HCT116 (cell line): ENCODE data around the gene GCGR. TPM values are rescaled to one million over a fixed set of nuclear protein-coding genes. Genes with fewer than 3 reads are reported as not detected.

Experiments
- ATAC-seq: fragments of 200-7000 bp; cut with Tn5 transposase; 2 replicates; pipeline ENCODE4 v1.9.1; 2020; ENCODE audit warnings: mild to moderate bottlenecking, moderate library complexity
- BruUV-seq: library from RNA; stranded (reverse); fragments of 400-500 nt; replicated peaks from 2 replicates; lab custom pipeline; 2021; lab: Mats Ljungman, UMichigan
- CTCF ChIA-PET: fragments of 300-600 bp; sonication (Branson Sonifier 250); formaldehyde crosslinking; loops from one replicate; lab custom pipeline; 2021; ENCODE audit warnings: antibody characterized with exemption; lab: Charles Lee
- POLR2A ChIA-PET: fragments of 300-600, 350-600 bp; sonication (Branson Sonifier 250); formaldehyde crosslinking; loops from one replicate; lab custom pipeline; 2021; ENCODE audit warnings: antibody characterized with exemption; lab: Charles Lee
- RAD21 ChIA-PET, 2 experiments: fragments of 300-600 bp; sonication (Branson Sonifier 250); formaldehyde crosslinking; loops; one replicate each; lab custom pipeline; 2023; ENCODE audit warnings: low total read pairs in 2 of 2; ENCODE audit not compliant: uncharacterized antibody in 2 of 2, unreplicated experiment in 2 of 2, low non-redundant PET in 1 of 2; lab: Charles Lee
- DNase-seq: peaks from one replicate; pipeline ENCODE4 v3.0.0-alpha.2; 2010; ENCODE audit warnings: low read depth, low spot score
- H2AFZ ChIP-seq: fragments of 200-600 bp; shearing (Covaris generic), sonication (generic); 2 replicates; pipeline ENCODE4 v1.6.1; 2017; ENCODE audit warnings: low read depth, mixed run types, mixed read lengths, antibody characterized with exemption, low read length; ENCODE audit not compliant: poor library complexity, severe bottlenecking
- H3K27ac ChIP-seq: 2 replicates; pipeline ENCODE4 v1.5.1; 2012; ENCODE audit warnings: low read depth, low read length
- H3K27me3 ChIP-seq: fragments of 200-600 bp; sonication (generic); 2 replicates; pipeline ENCODE4 v1.6.1; 2016; ENCODE audit warnings: mixed run types, low read length, mixed read lengths; ENCODE audit not compliant: insufficient read depth
- H3K36me3 ChIP-seq, 2 experiments: fragments of 200-500 bp in 1 of 2; fragments of 200-600 bp in 1 of 2; sonication (Bioruptor generic) in 1 of 2; sonication (generic) in 1 of 2; 2 replicates each; pipeline versions ENCODE4 v1.5.1 to v1.6.1; 2014 to 2016; ENCODE audit warnings: low read length in 2 of 2, inconsistent platforms in 1 of 2, mixed read lengths in 1 of 2, mixed run types in 1 of 2; ENCODE audit not compliant: insufficient read depth in 2 of 2, control insufficient read depth in 1 of 2
- H3K4me1 ChIP-seq, 2 experiments: fragments of 200-600 bp in 1 of 2; sonication (generic) in 1 of 2; 2 replicates each; pipeline versions ENCODE4 v1.5.1 to v1.6.1; 2012 to 2017; ENCODE audit warnings: low read length in 2 of 2, inconsistent platforms in 1 of 2, mild to moderate bottlenecking in 1 of 2, mixed read lengths in 1 of 2, mixed run types in 1 of 2, moderate library complexity in 1 of 2; ENCODE audit not compliant: insufficient read depth in 2 of 2, control insufficient read depth in 1 of 2
- H3K4me2 ChIP-seq: fragments of 200-600 bp; sonication (generic); 2 replicates; pipeline ENCODE4 v1.6.1; 2017; ENCODE audit warnings: mixed run types, low read length, mixed read lengths
- H3K4me3 ChIP-seq, 2 experiments: fragments of 200-600 bp in 1 of 2; sonication (generic) in 1 of 2; replicated peaks in 1 of 2; 2 replicates each; pipeline ENCODE4 v1.5.1; 2011 to 2016; ENCODE audit warnings: low read length in 2 of 2, control low read depth in 1 of 2, low read depth in 1 of 2, mild to moderate bottlenecking in 1 of 2, mixed read lengths in 1 of 2, mixed run types in 1 of 2
- H3K79me2 ChIP-seq: fragments of 200-600 bp; sonication (generic); 2 replicates; pipeline ENCODE4 v1.6.1; 2017; ENCODE audit warnings: mild to moderate bottlenecking, mixed run types, low read length, moderate library complexity, mixed read lengths; ENCODE audit not compliant: insufficient read depth
- H3K9ac ChIP-seq: fragments of 200-600 bp; sonication (generic); 2 replicates; pipeline ENCODE4 v1.6.1; 2016; ENCODE audit warnings: low read length, mixed read lengths
- H3K9me2 ChIP-seq: fragments of 200-600 bp; sonication (generic), shearing (Covaris generic); 2 replicates; pipeline ENCODE4 v1.6.1; 2017; ENCODE audit warnings: mixed run types, mild to moderate bottlenecking, moderate library complexity; ENCODE audit not compliant: insufficient read depth
- H3K9me3 ChIP-seq, 2 experiments: fragments of 200-500 bp in 1 of 2; fragments of 200-600 bp in 1 of 2; sonication (Bioruptor generic) in 1 of 2; sonication (generic) in 1 of 2; 2 replicates each; pipeline ENCODE4 v1.6.1; 2014 to 2017; ENCODE audit warnings: low read length in 2 of 2, mixed read lengths in 2 of 2, inconsistent platforms in 1 of 2, low read depth in 1 of 2, mild to moderate bottlenecking in 1 of 2, mixed run types in 1 of 2, moderate library complexity in 1 of 2; ENCODE audit not compliant: control insufficient read depth in 1 of 2, insufficient read depth in 1 of 2
- H4K20me1 ChIP-seq: fragments of 200-600 bp; sonication (generic), shearing (Covaris generic); 2 replicates; pipeline ENCODE4 v1.6.1; 2017; ENCODE audit warnings: mixed run types, mild to moderate bottlenecking, moderate library complexity; ENCODE audit not compliant: insufficient read depth
- ATF3 ChIP-seq: IDR thresholded peaks from 2 replicates; pipeline ENCODE4 v1.6.1; 2012
- EGR1 ChIP-seq: IDR thresholded peaks from 2 replicates; pipeline ENCODE4 v1.6.1; 2012; ENCODE audit warnings: low read depth
- EZH2 ChIP-seq: fragments of 200-600 bp; sonication (generic); IDR thresholded peaks from 2 replicates; pipeline ENCODE4 v1.6.1; 2017; ENCODE audit warnings: antibody characterized with exemption, mixed run types
- EZH2phosphoT487 ChIP-seq: fragments of 200-600 bp; IDR thresholded peaks from 2 replicates; pipeline ENCODE4 v1.6.1; 2018; ENCODE audit warnings: antibody characterized with exemption, borderline replicate concordance
- POLR2A ChIP-seq: IDR thresholded peaks from 2 replicates; pipeline ENCODE4 v1.7.0; 2011; ENCODE audit warnings: borderline replicate concordance; ENCODE audit not compliant: insufficient read depth, insufficient read length; ENCODE audit errors: extremely low read depth
- RAD21 ChIP-seq: IDR thresholded peaks from 2 replicates; pipeline ENCODE4 v1.6.1; 2012; ENCODE audit warnings: low read depth, mild to moderate bottlenecking
- SIN3A ChIP-seq: IDR thresholded peaks from 2 replicates; pipeline ENCODE4 v1.6.1; 2012; ENCODE audit warnings: low read depth
- SP1 ChIP-seq: IDR thresholded peaks from 2 replicates; pipeline ENCODE4 v1.6.1; 2012; ENCODE audit warnings: low read depth
- SRF ChIP-seq: IDR thresholded peaks from 2 replicates; pipeline ENCODE4 v1.6.1; 2012; ENCODE audit warnings: low read depth
- TCF7L2 ChIP-seq: IDR thresholded peaks from 2 replicates; pipeline ENCODE4 v1.7.0; 2011; ENCODE audit warnings: borderline replicate concordance, inconsistent platforms; ENCODE audit not compliant: insufficient read depth, insufficient read length; ENCODE audit errors: extremely low read depth
- ZBTB33 ChIP-seq: IDR thresholded peaks from 2 replicates; pipeline ENCODE4 v1.6.1; 2011; ENCODE audit warnings: mild to moderate bottlenecking, low read length, moderate library complexity; ENCODE audit not compliant: insufficient replicate concordance; ENCODE audit errors: extremely low read depth
- ZFX ChIP-seq: fragments of 450-650 bp; IDR thresholded peaks from 2 replicates; pipeline ENCODE4 v1.6.1; 2017
- intact Hi-C: fragments of 100-400 bp; cut with micrococcal nuclease; formaldehyde crosslinking; loops from 2 replicates; pipeline ENCODE4 v1.10.0; 2022
- total RNA-seq: library from RNA; stranded (reverse); gene quantifications from one replicate; pipeline ENCODE4 v1.2.1, GENCODE V29; 2021; ENCODE audit not compliant: unreplicated experiment

The GCGR gene
- total RNA-seq, 1 experiment from 2014 or later = not detected

- Histone ChIP-seq H3K27ac (no peak overlapping the region), H2AFZ (no peak overlapping the region), H3K9me3 (no peaks in the 10 kb centered on the region), H3K4me3 (no peak overlapping the region), H3K9me2 (no peaks in the 10 kb centered on the region), H3K9ac (no peak overlapping the region), H3K79me2 (peaks cover 42% of the 10 kb centered on the region), H3K4me1 (no peaks in the 10 kb centered on the region), H3K36me3 (peaks cover 69 to 71% of the 10 kb centered on the region in 2 experiments), H3K4me2 (no peak overlapping the region), H3K27me3 (no peaks in the 10 kb centered on the region), H4K20me1 (no peaks in the 10 kb centered on the region)
- ChIA-PET POLR2A (interaction anchor here (0.7 kb wide), 1 partner anchor 12 kb away, joined by 3 read pairs; no protein-coding TSS in a partner anchor), CTCF (no interaction called here), RAD21 (no interaction called here)
- no peak for ATAC-seq
- no TSS peak for BruUV-seq
- intact Hi-C loops = no loop called here
- TF ChIP-seq TCF7L2 (no peak), ATF3 (no peak), ZBTB33 (no peak), EZH2phosphoT487 (no peak)
- no peak for DNase-seq
These were observed 45.5 kb downstream of the GCGR start for GRCh38 chr17:81849457-81849856.

- POLR2A ChIA-PET = no interaction called here
These were observed 47.5 kb downstream of the GCGR start for GRCh38 chr17:81851423-81851822.

More at GRCh38 chr17:81851423-81851822, 47.5 kb downstream of the GCGR start:
- Histone ChIP-seq H3K36me3 (peaks cover 66 to 72% of the 10 kb centered on the region in 2 experiments), H3K9me3 (no peaks in the 10 kb centered on the region), H3K4me3 (no peak overlapping the region), H4K20me1 (no peaks in the 10 kb centered on the region), H3K27ac (no peak overlapping the region; the same call in 1 of the 2 replicates), H3K9me2 (no peaks in the 10 kb centered on the region), H3K9ac (no peak overlapping the region), H3K4me2 (no peak overlapping the region), H3K4me1 (no peaks in the 10 kb centered on the region), H3K79me2 (peaks cover 61% of the 10 kb centered on the region), H3K27me3 (no peaks in the 10 kb centered on the region), H2AFZ (no peak overlapping the region)
- intact Hi-C loops = no loop called here
- ChIA-PET CTCF (no interaction called here), RAD21 (no interaction called here)
- ATAC-seq (no peak), DNase-seq (no peak)
- no peak for TF ChIP-seq ZFX
- TF ChIP-seq POLR2A = no peak
- no peak for TF ChIP-seq TCF7L2
- TF ChIP-seq SRF = no peak
- TF ChIP-seq EZH2 = no peak
- no peak for TF ChIP-seq RAD21
- no peak for TF ChIP-seq EGR1
- TF ChIP-seq SIN3A = no peak
- no peak for TF ChIP-seq SP1
- BruUV-seq = no TSS peak
